Neutrophil (primary cell): ENCODE data around the gene MPEG1.

ENCODE experiments used
- H3K27ac ChIP-seq: fragments of 200-600 bp; sonication (generic); 2 replicates; pipeline ENCODE4 v1.5.1; 2016; ENCODE audit warnings: mild to moderate bottlenecking, moderate library complexity
- H3K27me3 ChIP-seq: fragments of 200-600 bp; sonication (generic); 2 replicates; pipeline ENCODE4 v1.6.0; 2016; ENCODE audit warnings: mild to moderate bottlenecking
- H3K36me3 ChIP-seq: fragments of 200-600 bp; sonication (generic); 2 replicates; pipeline ENCODE4 v1.5.1; 2017
- H3K4me1 ChIP-seq, 2 experiments: fragments of 200-600 bp in 1 of 2; sonication (generic) in 1 of 2; 1 replicate in 1 of 2; 2 replicates in 1 of 2; pipeline versions ENCODE4 v1.5.1 to v1.6.1; 2013 to 2016; ENCODE audit warnings: low read depth in 1 of 2, low read length in 1 of 2, mild to moderate bottlenecking in 1 of 2, moderate library complexity in 1 of 2; ENCODE audit not compliant: control insufficient read depth in 1 of 2, insufficient read depth in 1 of 2
- H3K4me3 ChIP-seq, 2 experiments: fragments of 200-600 bp in 1 of 2; sonication (generic) in 1 of 2; 1 replicate in 1 of 2; 2 replicates in 1 of 2; pipeline ENCODE4 v1.5.1; 2013 to 2016; ENCODE audit warnings: low read depth in 1 of 2, low read length in 1 of 2, mild to moderate bottlenecking in 1 of 2, moderate library complexity in 1 of 2
- H3K9me3 ChIP-seq: fragments of 200-600 bp; sonication (generic); 2 replicates; pipeline ENCODE4 v1.5.1; 2016
- TF ChIP-seq, protein P1 (sequence below): fragments of 200-600 bp; sonication (generic); IDR thresholded peaks from 2 replicates; pipeline ENCODE4 v1.5.1; 2016; ENCODE audit warnings: antibody characterized with exemption

Gene MPEG1

GRCh38 chr11:59201353-59201752 lies 11.4 kb downstream of the MPEG1 start:
- Histone ChIP-seq H3K27ac (no peak overlapping the region), H3K36me3 (peaks cover 85% of the 10 kb centered on the region), H3K4me3 (no peak overlapping the region), H3K9me3 (no peaks in the 10 kb centered on the region), H3K27me3 (peaks cover 33% of the 10 kb centered on the region), H3K4me1 (peaks cover 0 to 4% of the 10 kb centered on the region in 2 experiments)
- TF ChIP-seq, protein P1, sequence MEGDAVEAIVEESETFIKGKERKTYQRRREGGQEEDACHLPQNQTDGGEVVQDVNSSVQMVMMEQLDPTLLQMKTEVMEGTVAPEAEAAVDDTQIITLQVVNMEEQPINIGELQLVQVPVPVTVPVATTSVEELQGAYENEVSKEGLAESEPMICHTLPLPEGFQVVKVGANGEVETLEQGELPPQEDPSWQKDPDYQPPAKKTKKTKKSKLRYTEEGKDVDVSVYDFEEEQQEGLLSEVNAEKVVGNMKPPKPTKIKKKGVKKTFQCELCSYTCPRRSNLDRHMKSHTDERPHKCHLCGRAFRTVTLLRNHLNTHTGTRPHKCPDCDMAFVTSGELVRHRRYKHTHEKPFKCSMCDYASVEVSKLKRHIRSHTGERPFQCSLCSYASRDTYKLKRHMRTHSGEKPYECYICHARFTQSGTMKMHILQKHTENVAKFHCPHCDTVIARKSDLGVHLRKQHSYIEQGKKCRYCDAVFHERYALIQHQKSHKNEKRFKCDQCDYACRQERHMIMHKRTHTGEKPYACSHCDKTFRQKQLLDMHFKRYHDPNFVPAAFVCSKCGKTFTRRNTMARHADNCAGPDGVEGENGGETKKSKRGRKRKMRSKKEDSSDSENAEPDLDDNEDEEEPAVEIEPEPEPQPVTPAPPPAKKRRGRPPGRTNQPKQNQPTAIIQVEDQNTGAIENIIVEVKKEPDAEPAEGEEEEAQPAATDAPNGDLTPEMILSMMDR, result no peak

DNA sequence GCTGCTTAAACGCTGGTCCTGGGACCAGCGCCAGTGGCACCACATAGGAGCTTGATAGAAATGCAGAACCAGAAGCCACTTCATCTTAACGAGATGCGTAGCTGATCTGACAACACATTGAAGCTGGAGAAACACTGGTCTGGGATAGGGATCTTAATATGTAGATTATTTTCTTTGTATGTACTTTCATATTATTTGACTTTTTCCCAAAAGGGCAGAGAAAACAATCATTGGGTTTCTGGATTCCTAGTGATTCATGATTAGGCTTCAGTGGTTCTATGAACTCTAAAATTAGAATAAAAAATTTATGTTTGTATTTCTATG lies 12.3 kb downstream of the MPEG1 start:
- TF ChIP-seq, protein P1, result no peak
- H3K9me3 ChIP-seq, result no peaks in the 10 kb centered on the region
- no peak overlapping the region for H3K27ac ChIP-seq
- no peaks in the 10 kb centered on the region for H3K4me1 ChIP-seq
- peaks cover 85% of the 10 kb centered on the region for H3K36me3 ChIP-seq
- H3K4me3 ChIP-seq, result no peak overlapping the region
- peaks cover 33% of the 10 kb centered on the region for H3K27me3 ChIP-seq

DNA sequence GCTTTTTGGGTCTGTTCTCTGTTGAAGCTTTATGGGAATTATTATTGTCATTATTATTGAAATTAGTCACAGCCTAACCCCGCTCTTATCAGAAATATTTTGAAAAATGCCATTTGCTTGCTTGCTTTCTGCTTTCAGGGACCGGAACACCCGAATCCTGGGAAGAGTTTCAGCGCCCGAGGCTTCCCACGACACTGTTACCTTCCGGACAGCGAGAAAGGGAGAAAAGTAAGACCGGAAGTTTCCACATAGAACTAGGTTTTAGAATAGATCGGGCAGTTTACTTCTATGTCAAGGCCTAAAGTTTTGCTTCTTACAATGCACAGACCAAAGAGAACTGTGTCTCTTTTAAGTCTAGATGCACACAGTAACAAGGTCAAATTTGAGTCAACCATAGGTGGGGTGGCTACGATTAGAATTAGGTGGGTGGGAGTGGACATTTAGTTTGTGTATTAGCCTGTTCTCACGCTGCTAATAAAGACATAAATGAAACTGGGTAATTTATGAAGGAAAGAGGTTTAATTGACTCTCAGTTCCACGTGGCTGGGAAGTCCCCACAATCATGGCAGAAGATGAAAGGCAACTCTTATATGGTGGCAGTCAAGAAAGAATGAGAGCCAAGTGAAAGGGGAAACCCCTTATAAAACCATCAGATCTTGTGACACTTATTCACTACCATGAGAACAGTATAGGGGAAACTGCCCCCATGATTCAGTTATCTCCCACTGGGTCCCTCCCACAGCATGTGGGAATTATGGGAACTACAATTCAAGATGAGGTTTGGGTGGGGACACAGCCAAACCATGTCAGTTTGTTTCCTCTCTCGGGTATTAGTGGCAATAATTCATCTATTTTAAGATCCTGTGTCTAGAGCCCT lies 12.9 kb downstream of the MPEG1 start:
- TF ChIP-seq, protein P1, result no peak
- H3K36me3 ChIP-seq, result peaks cover 85% of the 10 kb centered on the region
- no peaks in the 10 kb centered on the region for H3K9me3 ChIP-seq
- H3K27me3 ChIP-seq, result peaks cover 33% of the 10 kb centered on the region
- H3K4me1 ChIP-seq, result no peaks in the 10 kb centered on the region
- H3K4me3 ChIP-seq, result no peak overlapping the region
- H3K27ac ChIP-seq, result no peak overlapping the region

DNA sequence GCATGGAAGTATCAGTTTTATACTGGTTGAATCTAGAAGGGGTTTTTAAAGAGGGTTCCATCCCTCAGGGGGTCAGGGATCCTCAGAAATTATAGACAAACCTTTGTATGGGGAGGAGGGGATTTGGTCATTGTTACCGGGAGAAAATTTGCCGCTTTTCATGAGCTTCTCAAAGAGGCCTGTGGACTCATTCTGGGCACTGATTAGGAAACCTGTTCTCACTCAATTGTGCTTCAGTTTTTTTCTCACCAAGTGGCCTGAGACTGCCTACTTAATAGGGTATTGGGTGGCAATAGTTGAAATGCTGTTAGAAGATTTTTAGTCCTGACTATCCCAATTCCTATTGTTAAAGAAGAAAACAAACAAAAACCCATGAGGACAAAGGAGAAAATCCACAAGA lies 14.0 kb downstream of the MPEG1 start:
- Histone ChIP-seq H3K36me3 (peaks cover 85% of the 10 kb centered on the region), H3K4me3 (no peak overlapping the region), H3K4me1 (no peaks in the 10 kb centered on the region)

DNA sequence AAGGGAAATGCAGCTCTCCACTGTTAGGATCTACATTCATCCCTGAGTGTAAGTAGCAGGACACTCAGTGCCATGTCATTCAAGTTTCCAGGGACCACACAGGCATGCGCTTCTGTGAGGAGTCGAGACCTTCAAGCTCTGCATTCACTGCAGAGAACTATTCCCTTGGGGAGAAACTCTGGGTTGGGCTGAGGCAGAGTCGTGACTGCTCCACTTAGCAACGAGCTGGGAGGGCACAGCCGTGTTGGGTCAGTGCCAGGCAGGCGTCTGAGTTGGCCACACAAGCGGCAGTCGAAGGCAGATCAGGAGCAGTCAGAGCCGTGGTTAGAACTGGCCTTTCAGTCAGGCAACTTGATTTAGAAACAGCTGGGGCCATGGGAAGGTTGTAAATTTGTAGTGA lies 14.7 kb downstream of the MPEG1 start:
- TF ChIP-seq, protein P1, result no peak
- Histone ChIP-seq H3K9me3 (no peaks in the 10 kb centered on the region), H3K27ac (no peak overlapping the region), H3K36me3 (peaks cover 85% of the 10 kb centered on the region), H3K4me3 (no peak overlapping the region), H3K4me1 (no peaks in the 10 kb centered on the region), H3K27me3 (peaks cover 33% of the 10 kb centered on the region)

More for the DNA sequence above, 14.0 kb downstream of the MPEG1 start:
- Histone ChIP-seq H3K9me3 (no peaks in the 10 kb centered on the region), H3K27me3 (peaks cover 33% of the 10 kb centered on the region), H3K27ac (no peak overlapping the region)
- TF ChIP-seq, protein P1, result no peak
